Karpas-422 (cell line): ENCODE results near the gene COMMD9. TPM values are rescaled to one million over a fixed set of nuclear protein-coding genes. Genes with fewer than 3 reads are reported as not detected.

Experiments
- DNase-seq: peaks from one replicate; pipeline ENCODE4 v3.0.0-alpha.2; 2015
- H2AFZ ChIP-seq: fragments of 200-600 bp; sonication (generic); 2 replicates; pipeline ENCODE4 v1.6.1; 2014; ENCODE audit warnings: antibody characterized with exemption, low read length, mixed read lengths
- H3K27ac ChIP-seq: fragments of 200-600 bp; sonication (generic); 2 replicates; pipeline ENCODE4 v1.5.1; 2014; ENCODE audit warnings: mild to moderate bottlenecking, low read length, moderate library complexity
- H3K27me3 ChIP-seq: fragments of 200-600 bp; sonication (generic); 2 replicates; pipeline ENCODE4 v1.6.1; 2014; ENCODE audit warnings: low read length, mixed read lengths
- H3K36me3 ChIP-seq: fragments of 200-600 bp; sonication (generic); 2 replicates; pipeline ENCODE4 v1.6.1; 2014; ENCODE audit warnings: low read length, mixed read lengths; ENCODE audit not compliant: insufficient read depth
- H3K4me1 ChIP-seq: fragments of 200-600 bp; sonication (generic); 2 replicates; pipeline ENCODE4 v1.6.1; 2014; ENCODE audit warnings: mild to moderate bottlenecking, low read length, mixed read lengths
- H3K4me2 ChIP-seq: fragments of 200-600 bp; sonication (generic); 2 replicates; pipeline ENCODE4 v1.6.1; 2014; ENCODE audit warnings: low read length, low read depth, mild to moderate bottlenecking; ENCODE audit not compliant: poor library complexity, severe bottlenecking
- H3K4me3 ChIP-seq: fragments of 200-600 bp; sonication (generic); 2 replicates; pipeline ENCODE4 v1.5.1; 2014; ENCODE audit warnings: mild to moderate bottlenecking, antibody characterized with exemption, low read length, mixed read lengths
- H3K79me2 ChIP-seq: fragments of 200-600 bp; sonication (generic); 2 replicates; pipeline ENCODE4 v1.6.1; 2014; ENCODE audit warnings: mild to moderate bottlenecking, low read length, mixed read lengths
- H3K9ac ChIP-seq: fragments of 200-600 bp; sonication (generic); 2 replicates; pipeline ENCODE4 v1.6.0; 2014; ENCODE audit warnings: low read length
- H3K9me2 ChIP-seq: fragments of 200-600 bp; sonication (generic), shearing (Covaris generic); replicated peaks from 2 replicates; pipeline ENCODE4 v1.6.0; 2014; ENCODE audit warnings: mild to moderate bottlenecking, low read length, moderate library complexity; ENCODE audit not compliant: insufficient read depth
- H3K9me3 ChIP-seq: fragments of 300-700, 200-600 bp; sonication (generic); 2 replicates; pipeline ENCODE4 v1.6.1; 2014; ENCODE audit warnings: low read length, mixed read lengths
- H4K20me1 ChIP-seq: fragments of 200-600 bp; sonication (generic); 2 replicates; pipeline ENCODE4 v1.6.1; 2014; ENCODE audit warnings: mild to moderate bottlenecking, antibody characterized with exemption, low read length, low read depth; ENCODE audit not compliant: insufficient read depth
- total RNA-seq: library from RNA; depleted of rRNA; stranded (reverse); fragments of >200 nt; shearing (Covaris generic); gene quantifications from 2 replicates; pipeline ENCODE4 v1.2.3, GENCODE V29; 2014; ENCODE audit warnings: low replicate concordance

Gene COMMD9
- total RNA-seq, 1 experiment from 2014 or later: 31.0 TPM

DNA sequence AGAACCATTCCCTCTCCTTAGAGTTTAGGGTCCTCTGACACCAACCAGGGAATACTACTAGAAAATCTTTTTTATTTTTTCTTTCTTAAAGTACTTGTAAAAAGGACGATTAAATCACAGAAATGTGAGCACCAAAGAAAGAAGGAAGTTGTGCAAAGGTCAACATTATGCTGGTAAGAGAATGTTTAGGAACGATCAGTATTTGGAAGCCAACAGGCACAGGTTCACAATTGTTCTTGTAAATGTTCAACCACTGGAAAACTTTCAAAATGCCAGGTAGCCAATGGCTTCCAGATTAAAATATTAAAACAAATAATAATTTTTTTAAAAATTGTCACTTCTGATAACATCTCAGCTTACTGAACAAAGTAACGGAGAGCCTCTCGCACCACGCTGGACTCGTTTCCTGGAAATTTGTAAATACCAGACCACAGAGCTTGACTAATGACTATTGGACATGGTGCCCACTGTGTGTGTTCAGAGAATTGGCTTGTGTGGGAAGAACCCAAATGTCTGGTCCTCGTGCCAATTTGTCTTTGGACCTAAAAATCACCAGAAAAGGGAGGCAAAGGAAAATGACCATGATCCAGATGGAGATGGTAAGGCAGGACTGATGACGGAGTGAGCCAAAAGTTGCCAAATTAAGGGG, 20.8 kb downstream of the COMMD9 start:
- Histone ChIP-seq H3K4me2 (no peak overlapping the region), H3K27me3 (no peaks in the 10 kb centered on the region), H3K9me2 (no peaks in the 10 kb centered on the region), H3K4me1 (no peaks in the 10 kb centered on the region), H3K79me2 (no peaks in the 10 kb centered on the region), H4K20me1 (no peaks in the 10 kb centered on the region), H2AFZ (no peak overlapping the region), H3K36me3 (no peaks in the 10 kb centered on the region), H3K9me3 (no peaks in the 10 kb centered on the region), H3K27ac (no peak overlapping the region), H3K4me3 (no peak overlapping the region), H3K9ac (no peak overlapping the region)
- DNase-seq: no peak

DNA sequence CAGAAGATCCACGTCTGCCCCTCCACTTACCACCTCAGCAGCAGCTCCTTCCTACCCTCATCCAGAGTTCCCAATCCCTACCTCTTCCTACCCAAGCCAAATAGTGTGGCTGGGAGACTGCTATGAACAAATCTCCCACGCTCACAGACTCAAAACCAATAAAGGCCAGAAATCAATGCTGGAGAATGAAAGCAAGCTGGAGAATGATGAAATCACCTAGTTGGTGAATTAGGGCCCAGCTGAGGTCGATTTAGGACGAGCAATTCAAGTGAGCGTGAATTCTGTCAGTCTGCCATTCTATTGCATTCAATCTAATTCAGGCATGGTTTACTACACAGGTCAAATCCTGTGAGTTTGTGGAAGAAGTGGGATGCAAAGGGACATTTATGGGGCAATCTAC, 22.5 kb downstream of the COMMD9 start:
- H4K20me1 ChIP-seq: no peaks in the 10 kb centered on the region
- H3K4me2 ChIP-seq: no peak overlapping the region
- H3K79me2 ChIP-seq: no peaks in the 10 kb centered on the region
- no peaks in the 10 kb centered on the region for H3K9me2 ChIP-seq
- no peaks in the 10 kb centered on the region for H3K27me3 ChIP-seq
- H3K4me1 ChIP-seq: no peaks in the 10 kb centered on the region
- H2AFZ ChIP-seq: no peak overlapping the region
- H3K4me3 ChIP-seq: no peak overlapping the region
- no peaks in the 10 kb centered on the region for H3K9me3 ChIP-seq
- DNase-seq: no peak
- no peak overlapping the region for H3K27ac ChIP-seq
- H3K36me3 ChIP-seq: no peaks in the 10 kb centered on the region
- no peak overlapping the region for H3K9ac ChIP-seq

DNA sequence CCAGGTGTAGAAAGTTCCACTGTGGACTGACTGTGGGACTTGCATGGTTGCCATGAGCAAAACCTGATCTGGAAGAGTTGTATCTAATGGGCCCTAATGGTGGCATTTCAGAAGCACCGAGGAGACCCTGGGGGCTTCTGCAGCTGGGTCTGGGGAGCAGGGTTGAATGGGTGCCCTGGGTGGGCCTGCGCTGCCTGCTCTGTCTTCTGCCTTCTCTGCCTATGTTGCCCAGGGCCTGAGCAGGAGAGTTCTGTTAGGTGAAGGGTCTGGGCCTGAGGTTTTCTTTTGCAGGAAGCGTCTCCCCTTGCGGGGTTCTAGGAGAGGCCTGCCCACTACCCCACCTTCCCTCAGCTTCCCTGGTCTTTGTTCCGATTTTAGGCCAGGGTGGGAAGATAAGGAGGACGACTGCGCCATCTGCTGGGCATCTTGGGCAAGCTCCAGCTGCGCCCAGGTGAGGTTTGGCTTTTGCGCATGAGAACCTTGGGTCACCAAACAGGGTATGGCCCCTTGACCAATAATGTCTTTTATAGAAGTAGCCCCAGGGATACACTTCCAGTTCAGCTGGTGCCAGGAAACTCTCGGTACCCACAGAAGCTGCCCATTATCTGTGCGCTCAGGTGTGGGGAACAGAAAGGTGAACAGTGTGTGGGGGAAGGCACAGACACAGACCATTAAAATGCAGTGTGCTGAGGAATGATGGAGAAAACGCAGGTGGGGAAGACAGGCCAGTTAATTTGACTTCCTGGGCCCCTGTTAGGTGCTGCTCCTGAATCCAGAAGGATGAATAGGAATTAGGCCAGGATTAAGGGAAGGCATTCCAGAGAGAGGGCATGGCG, 23.2 kb downstream of the COMMD9 start:
- Histone ChIP-seq H3K36me3 (no peaks in the 10 kb centered on the region), H4K20me1 (no peaks in the 10 kb centered on the region), H3K9me2 (no peaks in the 10 kb centered on the region), H3K9ac (no peak overlapping the region), H3K27me3 (no peaks in the 10 kb centered on the region), H3K4me2 (no peak overlapping the region), H3K4me3 (no peak overlapping the region), H3K79me2 (no peaks in the 10 kb centered on the region), H3K4me1 (no peaks in the 10 kb centered on the region), H2AFZ (no peak overlapping the region), H3K27ac (no peak overlapping the region), H3K9me3 (no peaks in the 10 kb centered on the region)
- DNase-seq: peak; percentile 88

DNA sequence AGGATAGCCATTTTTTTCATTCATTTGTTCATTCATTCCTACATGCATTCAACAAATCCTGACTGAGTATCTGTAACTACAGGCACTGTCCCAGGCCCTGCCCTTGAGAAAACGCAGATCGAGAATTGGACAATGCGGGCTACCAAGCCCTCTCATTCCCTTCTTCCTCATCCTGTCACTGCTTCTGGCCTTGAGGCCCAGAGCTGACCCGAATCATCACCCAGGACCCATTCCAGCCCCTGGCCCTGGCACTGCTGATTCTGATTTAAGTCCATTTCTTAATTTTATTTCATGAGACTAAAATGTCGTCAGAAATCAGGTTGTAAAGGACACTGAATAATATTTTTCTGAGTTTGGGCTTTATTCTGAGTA, 24.3 kb downstream of the COMMD9 start:
- no peak overlapping the region for H3K27ac ChIP-seq
- no peaks in the 10 kb centered on the region for H3K36me3 ChIP-seq
- H3K27me3 ChIP-seq: no peaks in the 10 kb centered on the region
- H4K20me1 ChIP-seq: no peaks in the 10 kb centered on the region
- H2AFZ ChIP-seq: no peak overlapping the region
- H3K4me2 ChIP-seq: no peak overlapping the region
- H3K79me2 ChIP-seq: no peaks in the 10 kb centered on the region
- no peaks in the 10 kb centered on the region for H3K4me1 ChIP-seq
- H3K9me2 ChIP-seq: no peaks in the 10 kb centered on the region
- H3K9ac ChIP-seq: no peak overlapping the region
- H3K9me3 ChIP-seq: no peaks in the 10 kb centered on the region
- no peak overlapping the region for H3K4me3 ChIP-seq
- no peak for DNase-seq

DNA sequence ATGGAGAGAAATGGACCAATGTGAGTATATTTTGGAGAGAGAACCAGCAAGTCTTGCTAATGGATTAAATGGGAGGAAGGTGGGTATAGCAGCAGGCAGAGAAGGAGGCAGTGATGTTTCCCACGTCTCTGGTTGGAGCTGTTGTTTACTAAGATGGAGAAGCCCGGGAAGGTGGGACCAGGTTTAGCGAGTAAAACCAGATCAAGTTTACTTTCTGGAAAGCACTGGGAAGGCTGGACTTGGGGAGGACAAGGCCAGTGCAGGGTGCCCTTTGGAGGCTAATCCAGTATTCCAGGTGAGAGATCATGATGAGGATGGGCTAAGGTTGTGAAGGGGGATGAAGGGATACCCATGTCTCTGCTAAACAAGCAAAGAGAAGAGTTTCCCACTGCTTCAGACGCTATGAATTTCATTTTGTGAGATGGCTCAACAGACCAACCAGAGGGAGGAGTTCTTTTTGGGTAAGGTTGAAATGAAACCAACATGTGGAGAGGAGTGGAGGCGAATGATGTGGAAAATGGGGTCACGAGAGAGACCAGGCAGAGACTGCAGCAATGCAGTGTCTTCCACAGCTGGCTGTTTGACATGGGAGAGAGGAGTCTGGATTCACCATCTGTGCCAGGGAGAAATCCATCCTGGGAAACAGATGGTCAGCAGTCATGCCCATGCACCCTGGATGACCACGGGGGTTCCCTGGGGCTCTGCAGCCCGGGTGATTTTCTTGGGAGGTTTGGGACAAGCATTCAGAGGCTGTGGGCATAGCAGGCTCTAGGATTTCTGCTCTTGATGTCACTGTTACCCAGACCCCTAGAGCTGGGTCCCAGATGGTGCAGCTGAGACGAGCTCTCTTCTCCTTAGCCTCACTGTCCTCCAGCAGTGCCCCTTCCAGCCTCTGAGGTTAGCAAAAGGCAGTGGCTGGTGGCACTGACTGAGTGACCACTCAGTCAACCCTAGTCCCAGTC, 24.9 kb downstream of the COMMD9 start:
- Histone ChIP-seq H4K20me1 (no peaks in the 10 kb centered on the region), H3K9me2 (no peaks in the 10 kb centered on the region), H3K4me2 (no peak overlapping the region), H3K36me3 (no peaks in the 10 kb centered on the region), H2AFZ (no peak overlapping the region), H3K9ac (no peak overlapping the region), H3K4me1 (no peaks in the 10 kb centered on the region; the same call in 1 of the 2 replicates), H3K4me3 (no peak overlapping the region), H3K9me3 (no peaks in the 10 kb centered on the region), H3K79me2 (no peaks in the 10 kb centered on the region), H3K27me3 (no peaks in the 10 kb centered on the region), H3K27ac (no peak overlapping the region)
- no peak for DNase-seq

DNA sequence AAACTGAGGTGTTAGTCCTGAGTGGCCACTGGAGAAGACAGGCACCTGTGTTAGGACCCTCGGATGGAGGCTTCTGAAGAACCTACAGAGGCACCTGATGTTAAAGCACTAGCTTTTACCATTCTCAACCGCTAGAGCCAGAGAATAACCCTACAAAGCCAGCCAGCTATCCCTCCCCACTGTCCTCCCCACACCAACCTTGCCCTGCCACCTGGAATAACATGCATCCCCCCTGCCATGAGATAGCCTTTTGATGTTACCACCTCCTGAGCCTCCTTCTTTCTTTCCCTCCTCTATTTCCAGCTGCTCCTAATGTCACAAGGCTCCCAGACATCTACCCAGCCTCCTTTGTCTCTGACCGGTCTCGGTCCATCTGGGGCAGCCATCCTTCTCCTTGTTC, 28.1 kb downstream of the COMMD9 start:
- Histone ChIP-seq H3K27ac (no peak overlapping the region), H3K79me2 (no peaks in the 10 kb centered on the region), H3K4me2 (no peak overlapping the region), H3K36me3 (no peaks in the 10 kb centered on the region), H4K20me1 (no peaks in the 10 kb centered on the region), H3K4me3 (no peak overlapping the region), H3K9me2 (no peaks in the 10 kb centered on the region), H3K4me1 (peaks cover 25% of the 10 kb centered on the region), H3K9me3 (no peaks in the 10 kb centered on the region), H3K9ac (no peak overlapping the region), H2AFZ (no peak overlapping the region), H3K27me3 (no peaks in the 10 kb centered on the region; the same call in 1 of the 2 replicates)
- no peak for DNase-seq

DNA sequence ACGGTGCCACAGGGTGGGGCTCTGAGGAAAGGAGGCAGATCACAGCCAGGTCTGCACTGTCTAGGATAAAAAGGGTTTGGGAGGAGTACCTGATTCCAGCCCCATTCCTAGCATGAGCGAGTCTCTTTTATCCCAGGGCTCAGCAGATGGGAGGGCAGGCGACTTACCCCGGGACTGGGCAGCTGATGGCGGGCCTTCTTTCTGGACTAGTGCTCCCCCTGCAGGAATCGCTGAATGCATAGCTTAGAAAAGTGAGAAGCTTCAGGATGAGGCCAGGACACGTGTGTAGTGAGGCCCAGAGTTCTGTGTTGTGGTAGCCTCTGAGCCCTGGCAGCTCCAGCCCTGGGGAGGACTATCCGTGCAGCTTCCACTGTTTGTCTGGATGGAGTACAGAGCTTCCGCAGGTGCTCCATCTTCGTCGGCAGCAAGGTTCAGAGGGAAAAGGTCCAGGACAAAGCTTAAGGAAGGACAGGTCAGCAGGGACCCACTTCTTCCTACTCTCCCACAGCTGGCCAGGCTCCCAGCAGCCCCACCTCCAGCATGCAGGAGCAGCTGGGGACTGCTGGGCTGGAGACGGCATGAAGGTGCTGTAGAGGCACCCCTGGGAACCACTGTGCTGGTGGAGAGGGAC, 30.4 kb downstream of the COMMD9 start:
- Histone ChIP-seq H3K9ac (peak overlapping the region; percentile 13; the same call in 1 of the 2 replicates), H3K4me1 (peaks cover 25% of the 10 kb centered on the region), H3K9me2 (no peaks in the 10 kb centered on the region), H3K79me2 (no peaks in the 10 kb centered on the region), H3K4me3 (no peak overlapping the region), H3K36me3 (no peaks in the 10 kb centered on the region), H3K27me3 (no peaks in the 10 kb centered on the region; the same call in 1 of the 2 replicates), H3K27ac (no peak overlapping the region), H3K4me2 (peak overlapping the region; percentile 31), H4K20me1 (no peaks in the 10 kb centered on the region), H3K9me3 (no peaks in the 10 kb centered on the region), H2AFZ (peak overlapping the region; percentile 23; the same call in 1 of the 2 replicates)
- DNase-seq: peak; percentile 90
